Measurements from ENCODE around the gene DCBLD1. TPM values are rescaled to one million over a fixed set of nuclear protein-coding genes. Genes with fewer than 3 reads are reported as not detected.

Gene DCBLD1
- total and polyA plus RNA-seq, 2 donors: 1.3 to 5.7 TPM

DNA sequence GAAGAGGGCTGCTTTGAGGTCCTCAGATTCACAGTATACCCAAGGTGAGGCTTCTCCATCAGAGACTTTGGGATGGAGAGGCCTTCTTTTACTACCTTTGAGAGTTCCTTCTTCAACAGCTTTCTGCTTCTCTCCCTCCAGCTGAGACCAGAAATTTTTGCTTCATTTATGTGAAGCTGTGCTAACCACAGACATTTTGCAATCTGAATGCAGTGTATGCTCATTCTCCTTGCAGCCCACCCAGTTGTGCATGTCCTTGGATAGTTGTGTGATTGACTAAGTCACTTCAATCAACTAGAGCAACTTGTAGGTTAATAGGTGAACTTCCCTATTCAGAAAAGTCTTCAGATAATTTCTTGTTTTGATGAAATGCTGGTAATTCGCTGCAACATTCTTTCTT is 20.1 kb downstream of the DCBLD1 start:
- H3K9me3 ChIP-seq (ENCODE audit: control insufficient read depth in 2 of 2, insufficient read depth in 1 of 2, low read length in 1 of 2): no peaks in the 10 kb centered on the region
- 95% methylated on average over 1 of the region's 1 CpG for WGBS
- no peaks in the 10 kb centered on the region for H3K27me3 ChIP-seq (ENCODE audit: control insufficient read depth in 2 of 2, insufficient read depth in 1 of 2, low read length in 1 of 2)
- no peaks in the 10 kb centered on the region for H3K36me3 ChIP-seq (ENCODE audit: control insufficient read depth in 2 of 2, insufficient read depth in 2 of 2, low read length in 1 of 2)
- no peaks in the 10 kb centered on the region for H3K4me1 ChIP-seq (ENCODE audit: control insufficient read depth in 2 of 2, insufficient read depth in 2 of 2, low read length in 2 of 2)
- no peak overlapping the region for H3K27ac ChIP-seq (ENCODE audit: low read depth in 1 of 2, low read length in 1 of 2)
- no peak overlapping the region for H3K4me3 ChIP-seq (ENCODE audit: low read length in 2 of 2)
- DNase-seq (ENCODE audit: low read depth in 6 of 9, low spot score in 9 of 9): no peak

DNA sequence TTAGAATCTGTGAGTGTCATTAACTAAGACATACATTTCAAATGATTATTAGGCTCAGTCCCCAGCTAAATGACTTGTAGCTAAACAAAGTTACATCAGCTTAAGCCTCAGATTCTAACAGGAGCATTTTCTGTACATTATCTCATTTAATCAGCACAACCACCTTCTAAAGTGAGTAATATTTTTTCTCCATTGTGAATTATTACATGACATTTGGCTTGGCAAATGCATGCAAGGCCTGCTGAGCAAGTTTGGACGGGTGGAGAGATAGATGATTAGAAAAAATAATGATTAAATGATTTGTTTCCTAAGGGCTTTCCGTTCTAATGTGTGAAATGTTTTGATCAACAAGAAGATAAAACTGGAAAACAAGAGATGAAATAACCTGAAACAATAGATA is 20.7 kb downstream of the DCBLD1 start:
- WGBS: 91% methylated on average over 2 of the region's 2 CpGs
- no peaks in the 10 kb centered on the region for H3K27me3 ChIP-seq (ENCODE audit: control insufficient read depth in 2 of 2, insufficient read depth in 1 of 2, low read length in 1 of 2)
- no peak overlapping the region for H3K4me3 ChIP-seq (ENCODE audit: low read length in 2 of 2)
- DNase-seq (ENCODE audit: low read depth in 6 of 9, low spot score in 9 of 9): no peak
- H3K27ac ChIP-seq (ENCODE audit: low read depth in 1 of 2, low read length in 1 of 2): no peak overlapping the region
- H3K36me3 ChIP-seq (ENCODE audit: control insufficient read depth in 2 of 2, insufficient read depth in 2 of 2, low read length in 1 of 2): no peaks in the 10 kb centered on the region
- H3K9me3 ChIP-seq (ENCODE audit: control insufficient read depth in 2 of 2, insufficient read depth in 1 of 2, low read length in 1 of 2): no peaks in the 10 kb centered on the region
- no peaks in the 10 kb centered on the region for H3K4me1 ChIP-seq (ENCODE audit: control insufficient read depth in 2 of 2, insufficient read depth in 2 of 2, low read length in 2 of 2)

DNA sequence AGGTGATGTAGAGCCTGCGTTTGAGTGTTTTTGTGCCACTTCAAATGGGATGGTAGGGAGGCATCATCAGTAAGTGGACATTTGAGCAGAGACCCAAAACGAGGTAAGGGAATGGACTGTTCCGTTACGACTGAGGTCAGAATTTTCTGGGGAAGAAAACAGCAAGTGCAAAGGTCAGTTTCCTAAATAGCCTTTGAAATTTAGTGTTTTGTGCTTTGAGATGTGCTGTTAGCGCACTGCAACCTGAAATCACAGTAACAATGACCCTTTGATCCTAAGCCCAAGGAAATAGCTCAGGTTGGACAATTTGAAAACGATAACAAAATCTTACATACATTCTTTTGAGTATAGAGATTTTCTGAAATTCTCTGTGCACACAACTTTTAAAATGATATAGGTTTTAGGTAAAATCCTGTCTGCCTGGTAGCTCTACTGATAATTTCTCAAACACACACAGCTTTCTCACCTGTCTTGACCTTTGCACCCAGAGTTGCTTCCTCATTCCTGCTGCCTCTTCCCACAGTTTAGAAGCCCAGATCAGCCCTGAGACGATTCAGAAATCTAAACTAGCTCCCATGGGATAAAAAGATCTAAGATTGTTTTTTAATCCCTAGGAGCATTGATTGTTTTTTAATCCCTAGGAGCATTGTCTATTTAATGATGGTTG is 22.1 kb downstream of the DCBLD1 start:
- H3K4me1 ChIP-seq (ENCODE audit: control insufficient read depth in 2 of 2, insufficient read depth in 2 of 2, low read length in 2 of 2): no peaks in the 10 kb centered on the region
- H3K27ac ChIP-seq (ENCODE audit: low read depth in 1 of 2, low read length in 1 of 2): no peak overlapping the region
- H3K4me3 ChIP-seq (ENCODE audit: low read length in 2 of 2): no peak overlapping the region
- no peaks in the 10 kb centered on the region for H3K9me3 ChIP-seq (ENCODE audit: control insufficient read depth in 2 of 2, insufficient read depth in 1 of 2, low read length in 1 of 2)
- no peaks in the 10 kb centered on the region for H3K27me3 ChIP-seq (ENCODE audit: control insufficient read depth in 2 of 2, insufficient read depth in 1 of 2, low read length in 1 of 2)
- no peak for DNase-seq (ENCODE audit: low read depth in 6 of 9, low spot score in 9 of 9)
- 96% methylated on average over 7 of the region's 7 CpGs for WGBS
- no peaks in the 10 kb centered on the region for H3K36me3 ChIP-seq (ENCODE audit: control insufficient read depth in 2 of 2, insufficient read depth in 2 of 2, low read length in 1 of 2)

- Histone ChIP-seq H3K9me3 (ENCODE audit: control insufficient read depth in 2 of 2, insufficient read depth in 1 of 2, low read length in 1 of 2) (no peaks in the 10 kb centered on the region), H3K27ac (ENCODE audit: low read depth in 1 of 2, low read length in 1 of 2) (no peak overlapping the region), H3K27me3 (ENCODE audit: control insufficient read depth in 2 of 2, insufficient read depth in 1 of 2, low read length in 1 of 2) (no peaks in the 10 kb centered on the region), H3K36me3 (ENCODE audit: control insufficient read depth in 2 of 2, insufficient read depth in 2 of 2, low read length in 1 of 2) (no peaks in the 10 kb centered on the region), H3K4me3 (ENCODE audit: low read length in 2 of 2) (no peak overlapping the region), H3K4me1 (ENCODE audit: control insufficient read depth in 2 of 2, insufficient read depth in 2 of 2, low read length in 2 of 2) (no peaks in the 10 kb centered on the region)
- WGBS: 86% methylated on average over 4 of the region's 4 CpGs
- no peak for DNase-seq (ENCODE audit: low read depth in 6 of 9, low spot score in 9 of 9)
These were observed 22.8 kb downstream of the DCBLD1 start for GRCh38 chr6:117505311-117505710.

GRCh38 chr6:117506180-117506835 is 23.8 kb downstream of the DCBLD1 start:
- H3K4me3 ChIP-seq (ENCODE audit: low read length in 2 of 2): no peak overlapping the region
- 90% methylated on average over 3 of the region's 3 CpGs for WGBS
- no peaks in the 10 kb centered on the region for H3K27me3 ChIP-seq (ENCODE audit: control insufficient read depth in 2 of 2, insufficient read depth in 1 of 2, low read length in 1 of 2)
- DNase-seq (ENCODE audit: low read depth in 6 of 9, low spot score in 9 of 9): no peak
- H3K36me3 ChIP-seq (ENCODE audit: control insufficient read depth in 2 of 2, insufficient read depth in 2 of 2, low read length in 1 of 2): no peaks in the 10 kb centered on the region
- no peak overlapping the region for H3K27ac ChIP-seq (ENCODE audit: low read depth in 1 of 2, low read length in 1 of 2)
- H3K4me1 ChIP-seq (ENCODE audit: control insufficient read depth in 2 of 2, insufficient read depth in 2 of 2, low read length in 2 of 2): no peaks in the 10 kb centered on the region
- no peaks in the 10 kb centered on the region for H3K9me3 ChIP-seq (ENCODE audit: control insufficient read depth in 2 of 2, insufficient read depth in 1 of 2, low read length in 1 of 2)

DNA sequence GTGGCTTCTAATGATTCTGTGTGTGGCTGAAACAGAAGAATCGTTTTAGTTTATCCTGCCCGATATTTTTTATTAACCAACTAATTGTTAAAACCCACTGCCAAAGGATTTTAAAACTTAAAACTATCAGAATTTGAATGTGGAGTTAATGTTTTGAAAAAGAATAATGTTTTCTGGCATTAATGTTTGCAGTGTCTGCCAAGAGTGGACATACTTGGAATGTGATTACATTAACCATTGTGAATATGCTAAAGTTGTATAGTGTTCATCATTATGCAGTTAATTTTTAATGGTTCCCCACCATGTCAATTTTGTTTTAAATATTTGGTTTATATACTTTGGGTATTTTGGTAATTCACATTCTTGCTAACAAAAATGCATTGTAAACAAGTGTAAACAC is 24.4 kb downstream of the DCBLD1 start:
- Histone ChIP-seq H3K4me1 (ENCODE audit: control insufficient read depth in 2 of 2, insufficient read depth in 2 of 2, low read length in 2 of 2) (no peaks in the 10 kb centered on the region), H3K9me3 (ENCODE audit: control insufficient read depth in 2 of 2, insufficient read depth in 1 of 2, low read length in 1 of 2) (no peaks in the 10 kb centered on the region), H3K27me3 (ENCODE audit: control insufficient read depth in 2 of 2, insufficient read depth in 1 of 2, low read length in 1 of 2) (no peaks in the 10 kb centered on the region), H3K4me3 (ENCODE audit: low read length in 2 of 2) (no peak overlapping the region), H3K36me3 (ENCODE audit: control insufficient read depth in 2 of 2, insufficient read depth in 2 of 2, low read length in 1 of 2) (no peaks in the 10 kb centered on the region), H3K27ac (ENCODE audit: low read depth in 1 of 2, low read length in 1 of 2) (no peak overlapping the region)
- 96% methylated on average over 2 of the region's 2 CpGs for WGBS
- DNase-seq (ENCODE audit: low read depth in 6 of 9, low spot score in 9 of 9): no peak

DNA sequence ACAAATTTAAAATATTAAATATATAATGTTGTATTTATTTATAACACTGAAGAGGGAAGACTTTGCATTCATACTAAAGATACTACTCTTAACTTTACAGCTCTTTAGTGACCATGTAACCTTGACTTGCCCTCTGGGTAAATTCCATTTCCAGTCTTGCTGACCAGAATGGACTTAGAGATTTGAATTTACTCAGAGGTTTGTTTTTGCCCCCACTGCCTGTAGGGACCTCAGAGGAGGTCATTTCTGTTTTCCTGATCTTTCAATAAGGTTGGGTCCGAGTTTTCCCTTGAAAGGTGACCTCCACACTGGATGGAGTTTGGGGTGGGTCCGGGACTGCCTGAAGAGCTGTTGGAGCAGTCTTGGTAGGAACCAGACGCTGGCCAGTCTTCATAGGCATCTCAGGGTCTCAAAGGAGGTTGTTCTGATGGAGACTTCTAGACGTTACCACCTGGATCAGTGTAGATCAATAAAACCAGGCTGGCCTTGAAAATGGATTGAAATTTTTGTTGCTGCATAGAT is 26.0 kb downstream of the DCBLD1 start:
- H3K36me3 ChIP-seq (ENCODE audit: control insufficient read depth in 2 of 2, insufficient read depth in 2 of 2, low read length in 1 of 2): no peaks in the 10 kb centered on the region
- WGBS: 91% methylated on average over 4 of the region's 4 CpGs

DNA sequence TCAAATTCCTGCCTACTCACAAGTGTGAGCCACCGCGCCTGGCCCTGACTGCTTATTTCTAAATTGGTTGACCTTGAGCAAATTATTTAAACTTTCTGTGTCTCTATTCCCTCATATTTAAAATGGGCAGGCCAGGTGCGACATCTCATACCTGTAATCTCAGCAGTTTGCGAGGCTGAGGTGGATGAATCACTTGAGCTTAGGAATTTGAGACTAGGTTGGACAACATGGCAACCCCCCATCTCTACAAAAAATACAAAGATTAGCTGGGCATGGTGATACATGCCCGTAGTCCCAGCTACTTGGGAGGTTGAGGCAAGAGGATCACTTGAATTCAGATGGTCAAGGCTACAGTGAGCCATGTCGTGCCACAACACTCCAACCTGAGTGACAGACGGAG is 26.5 kb downstream of the DCBLD1 start:
- DNase-seq (ENCODE audit: low read depth in 6 of 9, low spot score in 9 of 9): no peak
- H3K4me1 ChIP-seq (ENCODE audit: control insufficient read depth in 2 of 2, insufficient read depth in 2 of 2, low read length in 2 of 2): no peaks in the 10 kb centered on the region
- H3K27me3 ChIP-seq (ENCODE audit: control insufficient read depth in 2 of 2, insufficient read depth in 1 of 2, low read length in 1 of 2): no peaks in the 10 kb centered on the region
- H3K9me3 ChIP-seq (ENCODE audit: control insufficient read depth in 2 of 2, insufficient read depth in 1 of 2, low read length in 1 of 2): no peaks in the 10 kb centered on the region
- no peak overlapping the region for H3K4me3 ChIP-seq (ENCODE audit: low read length in 2 of 2)
- no peaks in the 10 kb centered on the region for H3K36me3 ChIP-seq (ENCODE audit: control insufficient read depth in 2 of 2, insufficient read depth in 2 of 2, low read length in 1 of 2)
- no peak overlapping the region for H3K27ac ChIP-seq (ENCODE audit: low read depth in 1 of 2, low read length in 1 of 2)
- 97% methylated on average over 7 of the region's 7 CpGs for WGBS

More for the DNA sequence above, 26.0 kb downstream of the DCBLD1 start:
- no peak overlapping the region for H3K27ac ChIP-seq (ENCODE audit: low read depth in 1 of 2, low read length in 1 of 2)
- no peaks in the 10 kb centered on the region for H3K9me3 ChIP-seq (ENCODE audit: control insufficient read depth in 2 of 2, insufficient read depth in 1 of 2, low read length in 1 of 2)
- no peak for DNase-seq (ENCODE audit: low read depth in 6 of 9, low spot score in 9 of 9)
- H3K27me3 ChIP-seq (ENCODE audit: control insufficient read depth in 2 of 2, insufficient read depth in 1 of 2, low read length in 1 of 2): no peaks in the 10 kb centered on the region
- H3K4me1 ChIP-seq (ENCODE audit: control insufficient read depth in 2 of 2, insufficient read depth in 2 of 2, low read length in 2 of 2): no peaks in the 10 kb centered on the region
- H3K4me3 ChIP-seq (ENCODE audit: low read length in 2 of 2): no peak overlapping the region

- Histone ChIP-seq H3K27me3 (ENCODE audit: control insufficient read depth in 2 of 2, insufficient read depth in 1 of 2, low read length in 1 of 2) (no peaks in the 10 kb centered on the region), H3K4me3 (ENCODE audit: low read length in 2 of 2) (no peak overlapping the region), H3K4me1 (ENCODE audit: control insufficient read depth in 2 of 2, insufficient read depth in 2 of 2, low read length in 2 of 2) (no peaks in the 10 kb centered on the region), H3K9me3 (ENCODE audit: control insufficient read depth in 2 of 2, insufficient read depth in 1 of 2, low read length in 1 of 2) (no peaks in the 10 kb centered on the region), H3K36me3 (ENCODE audit: control insufficient read depth in 2 of 2, insufficient read depth in 2 of 2, low read length in 1 of 2) (no peaks in the 10 kb centered on the region), H3K27ac (ENCODE audit: low read depth in 1 of 2, low read length in 1 of 2) (no peak overlapping the region)
- 95% methylated on average over 7 of the region's 7 CpGs for WGBS
- DNase-seq (ENCODE audit: low read depth in 6 of 9, low spot score in 9 of 9): no peak
These were observed 29.8 kb downstream of the DCBLD1 start for GRCh38 chr6:117512056-117512828.

Data from thymus (tissue), 11 donors.